SK-N-SH treated with all-trans-retinoic acid at 6 μM for 48 hours (cell line): ENCODE data around the gene PPP2R2C.

Experiments used
- BACH2 ChIP-seq: fragments of 250-450 bp; sonication (Bioruptor Pico); IDR thresholded peaks from 2 replicates; pipeline ENCODE4 v1.9.0; 2021; ENCODE audit warnings: mild to moderate bottlenecking, borderline replicate concordance
- CREB5 ChIP-seq: fragments of 250-450 bp; sonication (Bioruptor Pico); IDR thresholded peaks from 2 replicates; pipeline ENCODE4 v1.5.1; 2020; ENCODE audit warnings: low read depth, mild to moderate bottlenecking, moderate library complexity
- CSRNP3 ChIP-seq: fragments of 250-450 bp; sonication (Bioruptor Pico); IDR thresholded peaks from 2 replicates; pipeline ENCODE4 v1.5.1; 2021; ENCODE audit warnings: mild to moderate bottlenecking, moderate library complexity
- ISL1 ChIP-seq: fragments of 250-450 bp; sonication (Bioruptor Pico); IDR thresholded peaks from 2 replicates; pipeline ENCODE4 v2.1.2; 2022; ENCODE audit warnings: mild to moderate bottlenecking, moderate library complexity
- PPARA ChIP-seq: fragments of 250-450 bp; sonication (Bioruptor Pico); IDR thresholded peaks from 2 replicates; pipeline ENCODE4 v1.5.0; 2020; ENCODE audit warnings: mild to moderate bottlenecking, borderline replicate concordance
- SNAI2 ChIP-seq: fragments of 250-450 bp; sonication (Bioruptor Pico); IDR thresholded peaks from 2 replicates; pipeline ENCODE4 v1.5.0; 2020; ENCODE audit warnings: mild to moderate bottlenecking, moderate library complexity
- TCF4 ChIP-seq: fragments of 250-450 bp; sonication (Bioruptor Pico); IDR thresholded peaks from 2 replicates; pipeline ENCODE4 v1.8.0; 2021; ENCODE audit warnings: mild to moderate bottlenecking, moderate library complexity, borderline replicate concordance
- TF ChIP-seq, protein P1 (sequence below): fragments of 250-450 bp; sonication (Bioruptor Pico); IDR thresholded peaks from 2 replicates; pipeline ENCODE4 v1.8.0; 2020; ENCODE audit warnings: mild to moderate bottlenecking, moderate library complexity, borderline replicate concordance
- TF ChIP-seq, protein P2 (sequence below): fragments of 250-450 bp; sonication (Bioruptor Pico); IDR thresholded peaks from 2 replicates; pipeline ENCODE4 v1.5.0; 2020; ENCODE audit warnings: mild to moderate bottlenecking, moderate library complexity

DNA sequence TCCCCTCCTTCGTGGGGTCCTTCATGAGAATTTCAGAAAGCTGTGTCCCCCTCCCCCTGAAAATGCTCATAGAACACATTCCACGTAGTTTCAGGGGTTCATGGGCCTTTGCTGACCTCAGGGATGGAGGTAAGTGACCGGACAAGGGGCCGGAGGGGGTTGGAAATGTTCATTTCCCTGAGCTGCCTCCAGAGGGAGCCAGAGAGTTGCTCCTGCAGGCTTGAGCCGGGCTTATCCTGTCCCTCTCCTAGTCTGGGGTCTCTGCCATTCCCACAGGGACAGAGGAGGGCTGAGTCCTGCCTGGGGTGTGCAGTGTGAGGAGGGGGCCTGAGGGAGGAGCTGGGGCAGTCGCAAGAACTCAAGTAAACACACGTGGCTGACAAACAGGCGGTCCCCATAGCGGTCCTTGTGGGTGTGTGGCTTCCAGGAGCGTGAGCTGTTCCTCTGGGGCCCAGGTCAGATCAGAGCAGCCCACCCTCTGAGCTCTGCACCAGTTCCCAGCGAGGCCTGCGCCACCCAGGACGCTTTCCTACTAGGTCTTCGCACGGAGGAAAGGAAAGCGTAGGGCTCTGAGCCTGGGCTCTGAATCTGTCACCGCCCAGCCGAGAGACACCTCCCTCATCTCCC is 140.3 kb downstream of the PPP2R2C start:
- TF ChIP-seq CREB5 (CRISPR knock-in tag) (no peak), TCF4 (CRISPR knock-in tag) (no peak), BACH2 (no peak), CSRNP3 (CRISPR knock-in tag) (no peak), SNAI2 (CRISPR knock-in tag) (no peak), ISL1 (CRISPR knock-in tag) (no peak), PPARA (CRISPR knock-in tag) (no peak)
- TF ChIP-seq, protein P1, sequence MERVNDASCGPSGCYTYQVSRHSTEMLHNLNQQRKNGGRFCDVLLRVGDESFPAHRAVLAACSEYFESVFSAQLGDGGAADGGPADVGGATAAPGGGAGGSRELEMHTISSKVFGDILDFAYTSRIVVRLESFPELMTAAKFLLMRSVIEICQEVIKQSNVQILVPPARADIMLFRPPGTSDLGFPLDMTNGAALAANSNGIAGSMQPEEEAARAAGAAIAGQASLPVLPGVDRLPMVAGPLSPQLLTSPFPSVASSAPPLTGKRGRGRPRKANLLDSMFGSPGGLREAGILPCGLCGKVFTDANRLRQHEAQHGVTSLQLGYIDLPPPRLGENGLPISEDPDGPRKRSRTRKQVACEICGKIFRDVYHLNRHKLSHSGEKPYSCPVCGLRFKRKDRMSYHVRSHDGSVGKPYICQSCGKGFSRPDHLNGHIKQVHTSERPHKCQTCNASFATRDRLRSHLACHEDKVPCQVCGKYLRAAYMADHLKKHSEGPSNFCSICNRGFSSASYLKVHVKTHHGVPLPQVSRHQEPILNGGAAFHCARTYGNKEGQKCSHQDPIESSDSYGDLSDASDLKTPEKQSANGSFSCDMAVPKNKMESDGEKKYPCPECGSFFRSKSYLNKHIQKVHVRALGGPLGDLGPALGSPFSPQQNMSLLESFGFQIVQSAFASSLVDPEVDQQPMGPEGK (CRISPR knock-in tag) = no peak
- TF ChIP-seq, protein P2, sequence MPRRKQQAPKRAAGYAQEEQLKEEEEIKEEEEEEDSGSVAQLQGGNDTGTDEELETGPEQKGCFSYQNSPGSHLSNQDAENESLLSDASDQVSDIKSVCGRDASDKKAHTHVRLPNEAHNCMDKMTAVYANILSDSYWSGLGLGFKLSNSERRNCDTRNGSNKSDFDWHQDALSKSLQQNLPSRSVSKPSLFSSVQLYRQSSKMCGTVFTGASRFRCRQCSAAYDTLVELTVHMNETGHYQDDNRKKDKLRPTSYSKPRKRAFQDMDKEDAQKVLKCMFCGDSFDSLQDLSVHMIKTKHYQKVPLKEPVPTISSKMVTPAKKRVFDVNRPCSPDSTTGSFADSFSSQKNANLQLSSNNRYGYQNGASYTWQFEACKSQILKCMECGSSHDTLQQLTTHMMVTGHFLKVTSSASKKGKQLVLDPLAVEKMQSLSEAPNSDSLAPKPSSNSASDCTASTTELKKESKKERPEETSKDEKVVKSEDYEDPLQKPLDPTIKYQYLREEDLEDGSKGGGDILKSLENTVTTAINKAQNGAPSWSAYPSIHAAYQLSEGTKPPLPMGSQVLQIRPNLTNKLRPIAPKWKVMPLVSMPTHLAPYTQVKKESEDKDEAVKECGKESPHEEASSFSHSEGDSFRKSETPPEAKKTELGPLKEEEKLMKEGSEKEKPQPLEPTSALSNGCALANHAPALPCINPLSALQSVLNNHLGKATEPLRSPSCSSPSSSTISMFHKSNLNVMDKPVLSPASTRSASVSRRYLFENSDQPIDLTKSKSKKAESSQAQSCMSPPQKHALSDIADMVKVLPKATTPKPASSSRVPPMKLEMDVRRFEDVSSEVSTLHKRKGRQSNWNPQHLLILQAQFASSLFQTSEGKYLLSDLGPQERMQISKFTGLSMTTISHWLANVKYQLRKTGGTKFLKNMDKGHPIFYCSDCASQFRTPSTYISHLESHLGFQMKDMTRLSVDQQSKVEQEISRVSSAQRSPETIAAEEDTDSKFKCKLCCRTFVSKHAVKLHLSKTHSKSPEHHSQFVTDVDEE (CRISPR knock-in tag) = no peak
